OCI-M1 (cell line): ENCODE results near the gene KAT2B.

ENCODE experiments used
- DNase-seq: peaks from one replicate; lab custom pipeline; 2025; lab: John Stamatoyannopoulos, UW

The KAT2B gene

GRCh38 chr3:20143519-20143918 lies 103.3 kb downstream of the KAT2B start:
- DNase-seq = no peak

GRCh38 chr3:20145874-20146273 lies 105.6 kb downstream of the KAT2B start:
- DNase-seq = no peak

- no peak for DNase-seq
These were observed 106.1 kb downstream of the KAT2B start for GRCh38 chr3:20146301-20146700.

GRCh38 chr3:20147361-20147760 lies 107.1 kb downstream of the KAT2B start:
- DNase-seq = no peak

- DNase-seq = no peak
These were observed 108.2 kb downstream of the KAT2B start for GRCh38 chr3:20148466-20148865.

- no peak for DNase-seq
These were observed 113.8 kb downstream of the KAT2B start for GRCh38 chr3:20154078-20154477.

GRCh38 chr3:20154928-20155327 lies 114.7 kb downstream of the KAT2B start:
- DNase-seq = no peak

- DNase-seq = peak; percentile 15
These were observed 120.0 kb downstream of the KAT2B start for GRCh38 chr3:20160230-20160629.

- DNase-seq = no peak
These were observed 121.5 kb downstream of the KAT2B start for GRCh38 chr3:20161714-20162113.

- DNase-seq = no peak
These were observed 133.7 kb downstream of the KAT2B start for GRCh38 chr3:20173844-20174410.

GRCh38 chr3:20181276-20181675 lies 141.0 kb downstream of the KAT2B start:
- DNase-seq = no peak

- DNase-seq = no peak
These were observed 142.0 kb downstream of the KAT2B start for GRCh38 chr3:20182206-20182605.

GRCh38 chr3:20185331-20185678 lies 145.1 kb downstream of the KAT2B start:
- peak; percentile 69 for DNase-seq

- peak; percentile 99 for DNase-seq
These were observed 145.7 kb downstream of the KAT2B start, which contains the start of gene SGO1 for GRCh38 chr3:20185679-20186599. TSS of gene SGO1 (minus strand) at chr3:20186206. CDS start at chr3:20184027, 2,179 bp downstream.

- peak; percentile 66 for DNase-seq
These were observed 146.4 kb downstream of the KAT2B start for GRCh38 chr3:20186600-20187004.

GRCh38 chr3:20190991-20191390 lies 150.7 kb downstream of the KAT2B start:
- DNase-seq = no peak

- no peak for DNase-seq
These were observed 154.7 kb downstream of the KAT2B start for GRCh38 chr3:20194793-20195460.

GRCh38 chr3:20197775-20198174 lies 157.5 kb downstream of the KAT2B start:
- DNase-seq = no peak

- DNase-seq = no peak
These were observed 160.9 kb downstream of the KAT2B start for GRCh38 chr3:20201143-20201542.
